K562 (cell line): ENCODE measurements around the gene UQCRFS1. TPM values are rescaled to one million over a fixed set of nuclear protein-coding genes. Genes with fewer than 3 reads are reported as not detected.

Experiments used
- ATAC-seq: fragments of 200-7000 bp; cut with Tn5 transposase; 3 replicates; pipeline ENCODE4 v1.9.1; 2020; ENCODE audit warnings: moderate library complexity
- BruUV-seq: library from RNA; stranded (reverse); fragments of 400-500 nt; replicated peaks from 2 replicates; lab custom pipeline; 2021; lab: Mats Ljungman, UMichigan
- CTCF ChIA-PET: fragments of 300-600 bp; formaldehyde crosslinking; extraction: SDS; loops from one replicate; lab custom pipeline; 2021; ENCODE audit warnings: low intra/inter-chr PET ratio; lab: Yijun Ruan, JAX
- POLR2A ChIA-PET: fragments of 300-600, 350-650 bp; sonication (Branson Sonifier 250); formaldehyde crosslinking; extraction: SDS; loops from one replicate; lab custom pipeline; 2021; ENCODE audit warnings: antibody characterized with exemption, inconsistent platforms; lab: Yijun Ruan, JAX
- DNase-seq, 4 experiments: peaks; one replicate each; pipeline versions ENCODE4 v3.0.0 to v3.0.0-alpha.2; 2011 to 2018; ENCODE audit warnings: low spot score in 3 of 4, mixed read lengths in 3 of 4; ENCODE audit errors: extremely low read depth in 1 of 4
- FAIRE-seq: peaks from 2 replicates; lab custom pipeline; 2011; peaks lifted over from hg19 to GRCh38; lab: Jason Lieb, UNC
- H2AFZ ChIP-seq: 2 replicates; pipeline ENCODE4 v1.6.0; 2011; ENCODE audit warnings: low read depth, low read length, control low read depth, inconsistent platforms
- H3K27ac ChIP-seq: fragments of 200-600 bp; 3 replicates; pipeline ENCODE4 v1.8.0; 2011; ENCODE audit warnings: low read depth, mild to moderate bottlenecking, control low read depth, inconsistent platforms, low read length, moderate library complexity, mixed read lengths; ENCODE audit errors: extremely low read depth
- H3K27me3 ChIP-seq, 2 experiments: fragments of 300-600 bp in 1 of 2; 2 replicates in 1 of 2; 3 replicates in 1 of 2; pipeline versions ENCODE4 v1.6.0 to v1.8.0; 2011; ENCODE audit warnings: inconsistent platforms in 2 of 2, low read length in 2 of 2, mild to moderate bottlenecking in 1 of 2, mixed read lengths in 1 of 2, moderate library complexity in 1 of 2; ENCODE audit not compliant: control insufficient read depth in 2 of 2, insufficient read depth in 2 of 2
- H3K36me3 ChIP-seq: fragments of 300-600 bp; 3 replicates; pipeline ENCODE4 v1.8.0; 2011; ENCODE audit warnings: mild to moderate bottlenecking, low read length, inconsistent platforms; ENCODE audit not compliant: control insufficient read depth, insufficient read depth
- H3K4me1 ChIP-seq, 2 experiments: fragments of 200-600 bp in 1 of 2; replicated peaks in 1 of 2; 2 replicates in 1 of 2; 3 replicates in 1 of 2; pipeline versions ENCODE4 v1.5.1 to v1.8.0; 2011; ENCODE audit warnings: inconsistent platforms in 2 of 2, low read length in 2 of 2, mild to moderate bottlenecking in 1 of 2, mixed read lengths in 1 of 2, moderate library complexity in 1 of 2; ENCODE audit not compliant: control insufficient read depth in 2 of 2, insufficient read depth in 2 of 2
- H3K4me2 ChIP-seq: 2 replicates; pipeline ENCODE4 v1.6.1; 2011; ENCODE audit warnings: low read length, control low read depth, inconsistent platforms, mixed read lengths; ENCODE audit not compliant: insufficient read depth
- H3K4me3 ChIP-seq: fragments of 200-600 bp; sonication (generic), shearing (Covaris generic); 2 replicates; pipeline ENCODE4 v1.5.1; 2016; ENCODE audit warnings: control low read depth, inconsistent platforms
- H3K79me2 ChIP-seq: fragments of 200-600 bp; 3 replicates; pipeline ENCODE4 v1.8.0; 2011; ENCODE audit warnings: low read length, inconsistent platforms; ENCODE audit not compliant: control insufficient read depth, insufficient read depth
- H3K9ac ChIP-seq, 2 experiments: 2 replicates each; pipeline versions ENCODE4 v1.6.0 to v1.6.1; 2011; ENCODE audit warnings: low read depth in 2 of 2, low read length in 2 of 2, control low read depth in 1 of 2, inconsistent platforms in 1 of 2, mild to moderate bottlenecking in 1 of 2, mixed read lengths in 1 of 2; ENCODE audit not compliant: insufficient read depth in 1 of 2
- H3K9me1 ChIP-seq: one replicate; pipeline ENCODE4 v1.6.0; 2011; ENCODE audit warnings: inconsistent platforms, mild to moderate bottlenecking, low read length, moderate library complexity; ENCODE audit not compliant: control insufficient read depth, insufficient read depth
- H3K9me3 ChIP-seq: replicated peaks from 2 replicates; pipeline ENCODE4 v1.5.1; 2011; ENCODE audit warnings: low read depth, low read length, inconsistent platforms; ENCODE audit not compliant: control insufficient read depth, insufficient read depth
- H4K20me1 ChIP-seq: replicated peaks from 2 replicates; pipeline ENCODE4 v1.6.1; 2011; ENCODE audit warnings: low read length, inconsistent platforms, mixed read lengths; ENCODE audit not compliant: control insufficient read depth, insufficient read depth
- FOXP1 ChIP-seq: sonication (generic); formaldehyde crosslinking; IDR thresholded peaks from 2 replicates; pipeline ENCODE4 v1.8.0; 2022; ENCODE audit warnings: mild to moderate bottlenecking, missing genetic modification reagents
- IRF2 ChIP-seq: sonication (generic); formaldehyde crosslinking; IDR thresholded peaks from 2 replicates; pipeline ENCODE4 v1.8.1; 2022; ENCODE audit warnings: mild to moderate bottlenecking, missing genetic modification reagents
- NR2F6 ChIP-seq: fragments of 450-650 bp; formaldehyde crosslinking; IDR thresholded peaks from 2 replicates; pipeline ENCODE4 v1.4.0; 2020; ENCODE audit warnings: mild to moderate bottlenecking
- ZEB2 ChIP-seq: fragments of 450-650 bp; IDR thresholded peaks from 2 replicates; pipeline ENCODE4 v1.6.1; 2016
- ZNF140 ChIP-seq: fragments of 250-450 bp; sonication (Bioruptor Pico); IDR thresholded peaks from 2 replicates; pipeline ENCODE4 v1.8.0; 2021; ENCODE audit warnings: moderate library complexity, mild to moderate bottlenecking, inconsistent platforms
- ZNF197 ChIP-seq: fragments of 200-800 bp; sonication (Bioruptor generic); IDR thresholded peaks from 2 replicates; pipeline ENCODE4 v1.6.1; 2016; ENCODE audit warnings: low read depth, missing genetic modification characterization, missing compliant biosample characterization
- WGBS: fragments of 100-300 bp; shearing (Covaris generic); methylation state at CpG from one replicate; pipeline ENCODE4 v1.1.6; 2016; ENCODE audit warnings: low coverage, mixed read lengths; ENCODE audit not compliant: insufficient coverage; ENCODE audit errors: missing lambda C conversion rate; 5-methylcytosine and 5-hydroxymethylcytosine counted together
- in situ Hi-C: fragments of 300-500 bp; cut with MboI; formaldehyde crosslinking; loops from 4 replicates; pipeline ENCODE4 v1.15.0; 2018; ENCODE audit warnings: inconsistent platforms, mixed read lengths
- intact Hi-C: fragments of 100-400 bp; cut with micrococcal nuclease; formaldehyde crosslinking; loops from 2 replicates; pipeline ENCODE4 v1.14.2; 2022
- polyA plus RNA-seq, 8 experiments: library from polyadenylated mRNA; depleted of rRNA in 4 of 8; stranded (reverse) in 5 of 8; unstranded in 3 of 8; fragments of >200 nt; fragmentation: Nextera tagmentation in 2 of 8; fragmentation: Illumina TruSeq in 1 of 8; extraction: Ambion mirVana in 2 of 8; extraction: Trizol in 1 of 8; gene quantifications; 2 replicates each; pipeline versions ENCODE4 v1.2.1 to v1.2.3, GENCODE V29; 2011 to 2014; ENCODE audit warnings: inconsistent platforms in 1 of 8, missing spikeins in 1 of 8
- total RNA-seq, 7 experiments: library from RNA; depleted of rRNA in 6 of 7; stranded (reverse); fragments of >200 nt in 6 of 7; fragmentation: Illumina TruSeq in 2 of 7; extraction: Trizol in 2 of 7; gene quantifications; 2 replicates each; pipeline versions ENCODE4 v1.2.1 to v1.2.3, GENCODE V29; 2011 to 2021; ENCODE audit warnings: low replicate concordance in 1 of 7
- TF ChIP-seq, protein P1 (sequence below): fragments of 450-650 bp; formaldehyde crosslinking; IDR thresholded peaks from 2 replicates; pipeline ENCODE4 v1.4.0; 2020; ENCODE audit warnings: mild to moderate bottlenecking, moderate library complexity

UQCRFS1 gene
- total and polyA plus RNA-seq, 9 of the 15 experiments (the other 6 are each of a cell fraction or from before 2014, with no cell fraction given): 10.8 to 110 (median 64.7) TPM

DNA sequence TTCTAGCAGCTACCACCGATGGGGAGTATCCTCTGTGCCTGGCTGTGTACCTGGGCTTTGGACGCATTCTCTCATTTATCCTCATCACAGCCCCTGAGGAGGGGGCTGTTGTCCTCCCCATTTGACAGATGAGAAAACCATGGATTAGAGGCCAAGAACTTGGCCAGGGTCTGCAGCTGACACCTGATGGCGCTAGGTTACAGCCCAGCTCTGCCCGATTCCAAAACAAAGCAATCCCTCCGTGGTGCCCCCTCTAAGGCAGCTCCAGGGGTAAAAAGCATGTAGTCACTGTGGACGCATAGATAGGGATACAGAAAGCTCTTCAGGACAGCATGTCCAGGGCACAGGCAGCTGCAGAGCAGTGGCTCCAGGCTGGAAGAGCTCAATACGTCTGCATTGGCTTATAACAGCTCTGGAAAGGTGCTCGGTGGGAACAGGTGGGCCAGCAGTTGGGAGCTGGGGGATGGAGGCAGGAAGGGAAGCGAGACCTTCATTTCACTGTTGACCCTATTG lies 35.4 kb upstream of the UQCRFS1 start:
- Histone ChIP-seq H3K9me1 (no peaks in the 10 kb centered on the region), H3K9ac (no peak overlapping the region), H3K9me3 (no peaks in the 10 kb centered on the region), H4K20me1 (no peaks in the 10 kb centered on the region), H3K4me1 (no peaks in the 10 kb centered on the region), H3K4me2 (no peak overlapping the region), H3K27me3 (peaks cover 7 to 29% of the 10 kb centered on the region in 2 experiments; a peak in 4 of 5 replicates), H3K79me2 (no peaks in the 10 kb centered on the region), H3K36me3 (no peaks in the 10 kb centered on the region), H3K27ac (no peak overlapping the region), H2AFZ (no peak overlapping the region), H3K4me3 (no peak overlapping the region)
- 3% methylated on average over 9 of the region's 9 CpGs for WGBS
- no peak for TF ChIP-seq FOXP1
- no peak for TF ChIP-seq ZNF197 (CRISPR knock-in tag)
- TF ChIP-seq ZEB2: no peak
- no peak for TF ChIP-seq IRF2 (CRISPR knock-in tag)
- TF ChIP-seq ZNF140 (CRISPR knock-in tag): no peak
- TF ChIP-seq, protein P1, sequence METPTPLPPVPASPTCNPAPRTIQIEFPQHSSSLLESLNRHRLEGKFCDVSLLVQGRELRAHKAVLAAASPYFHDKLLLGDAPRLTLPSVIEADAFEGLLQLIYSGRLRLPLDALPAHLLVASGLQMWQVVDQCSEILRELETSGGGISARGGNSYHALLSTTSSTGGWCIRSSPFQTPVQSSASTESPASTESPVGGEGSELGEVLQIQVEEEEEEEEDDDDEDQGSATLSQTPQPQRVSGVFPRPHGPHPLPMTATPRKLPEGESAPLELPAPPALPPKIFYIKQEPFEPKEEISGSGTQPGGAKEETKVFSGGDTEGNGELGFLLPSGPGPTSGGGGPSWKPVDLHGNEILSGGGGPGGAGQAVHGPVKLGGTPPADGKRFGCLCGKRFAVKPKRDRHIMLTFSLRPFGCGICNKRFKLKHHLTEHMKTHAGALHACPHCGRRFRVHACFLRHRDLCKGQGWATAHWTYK: no peak
- TF ChIP-seq NR2F6: no peak
- no peak for DNase-seq
- POLR2A ChIA-PET: interaction anchor here (0.5 to 1.1 kb wide), 5 partner anchors 9 to 297 kb away, joined by 3 read pairs; no protein-coding TSS in a partner anchor
- in situ Hi-C loops (no loop called here), intact Hi-C loops (loop anchor here (10.0 kb wide), 1 partner anchor 84 kb away; no protein-coding TSS in a partner anchor)
- FAIRE-seq: no peak
- ATAC-seq: no peak
- BruUV-seq: no TSS peak
- CTCF ChIA-PET: no interaction called here
